Brain microvascular endothelial cell (primary cell): ENCODE results near the gene NCLN.
A peak's percentile ranks its signal among the peaks of the same experiment; 100 is the strongest.

Source experiments
- DNase-seq: peaks from one replicate; pipeline ENCODE4 v3.0.0-alpha.2; 2020
- H3K27ac ChIP-seq: fragments of 250-450 bp; sonication (Bioruptor Pico); 2 replicates; pipeline ENCODE4 v1.5.1; 2020; ENCODE audit warnings: mild to moderate bottlenecking, moderate library complexity
- H3K27me3 ChIP-seq: fragments of 250-450 bp; sonication (Bioruptor Pico); replicated peaks from 2 replicates; pipeline ENCODE4 v1.5.1; 2020; ENCODE audit warnings: mild to moderate bottlenecking
- H3K36me3 ChIP-seq: fragments of 250-450 bp; sonication (Bioruptor Pico); replicated peaks from 2 replicates; pipeline ENCODE4 v1.5.1; 2020; ENCODE audit warnings: mild to moderate bottlenecking
- H3K4me3 ChIP-seq: 2 replicates; pipeline ENCODE4 v1.5.1; 2011; ENCODE audit warnings: low read depth, mild to moderate bottlenecking, control low read depth, low read length, moderate library complexity
- CTCF ChIP-seq: IDR thresholded peaks from 2 replicates; pipeline ENCODE4 v1.5.1; 2011; ENCODE audit warnings: low read depth, mild to moderate bottlenecking, moderate library complexity, low read length, control low read depth, inconsistent platforms; ENCODE audit errors: missing control alignments
- in situ Hi-C: cut with HindIII; loops from 2 replicates; pipeline ENCODE4 v1.10.0; 2017; ENCODE audit warnings: low sequenced_read_pairs, low pct_ligation_motif_present

Gene NCLN

GRCh38 chr19:3178377-3178972, 7.3 kb upstream of the NCLN start, which contains the start of gene S1PR4:
Gene S1PR4 (plus strand): TSS chr19:3178769. CDS start chr19:3178793, 24 bp downstream.
- Histone ChIP-seq H3K27me3 (no peaks in the 10 kb centered on the region), H3K27ac (no peak within 1 kb of the TSS), H3K36me3 (no peaks in the 10 kb centered on the region), H3K4me3 (no peak within 1 kb of the TSS)
- DNase-seq = no peak
- TF ChIP-seq CTCF = no peak
- in situ Hi-C loops = no loop called here

GRCh38 chr19:3178973-3179738, 6.6 kb upstream of the NCLN start:
- H3K4me3 ChIP-seq = no peak overlapping the region
- H3K36me3 ChIP-seq = no peaks in the 10 kb centered on the region

GRCh38 chr19:3179739-3180293, 5.9 kb upstream of the NCLN start:
- H3K27ac ChIP-seq = no peak overlapping the region
- H3K27me3 ChIP-seq = no peaks in the 10 kb centered on the region
- DNase-seq = no peak
- TF ChIP-seq CTCF = no peak
- no peak overlapping the region for H3K4me3 ChIP-seq
- in situ Hi-C loops = no loop called here
- no peaks in the 10 kb centered on the region for H3K36me3 ChIP-seq

More at GRCh38 chr19:3178973-3179738, 6.6 kb upstream of the NCLN start:
- in situ Hi-C loops = no loop called here
- Histone ChIP-seq H3K27me3 (no peaks in the 10 kb centered on the region), H3K27ac (no peak overlapping the region)
- TF ChIP-seq CTCF = no peak
- no peak for DNase-seq

- DNase-seq = no peak
- Histone ChIP-seq H3K27ac (no peak overlapping the region), H3K4me3 (no peak overlapping the region), H3K36me3 (no peaks in the 10 kb centered on the region), H3K27me3 (no peaks in the 10 kb centered on the region)
- in situ Hi-C loops = no loop called here
- TF ChIP-seq CTCF = no peak
These were observed 1.7 kb upstream of the NCLN start for GRCh38 chr19:3183721-3184641.

GRCh38 chr19:3184847-3185460, 776 bp upstream of the NCLN start:
- DNase-seq = peak; percentile 75
- in situ Hi-C loops = no loop called here
- no peak for TF ChIP-seq CTCF
- peak overlapping the region; percentile 14 for H3K27ac ChIP-seq
- H3K27me3 ChIP-seq = no peaks in the 10 kb centered on the region
- H3K4me3 ChIP-seq = peak overlapping the region; percentile 66
- no peaks in the 10 kb centered on the region for H3K36me3 ChIP-seq
